Gastrocnemius medialis (tissue), 4 donors: ENCODE measurements around the gene JAG2. TPM values are rescaled to one million over a fixed set of nuclear protein-coding genes. Genes with fewer than 3 reads are reported as not detected.

Experiments used
- ATAC-seq, 2 donors: fragments of 150-250 bp; one replicate each; pipeline ENCODE4 v1.9.1; 2016
- DNase-seq, 2 donors: peaks; one replicate each; pipeline ENCODE4 v3.0.0-alpha.2; 2019
- H3K27ac ChIP-seq, 4 donors: fragments of 200-600 bp; sonication (generic); 1 replicate in 1 of 4; 2 replicates in 3 of 4; pipeline ENCODE4 v1.5.1; 2016 to 2018; ENCODE audit warnings: mild to moderate bottlenecking in 2 of 4, moderate library complexity in 1 of 4
- H3K27me3 ChIP-seq, 3 donors: fragments of 200-600 bp; sonication (generic) in 2 of 3; 1 replicate in 1 of 3; 2 replicates in 2 of 3; pipeline versions ENCODE4 v1.5.1 to v1.6.0; 2016 to 2019; ENCODE audit warnings: mild to moderate bottlenecking in 1 of 3, moderate library complexity in 1 of 3
- H3K36me3 ChIP-seq, 2 donors: fragments of 200-600 bp; sonication (generic) in 1 of 2; one replicate each; pipeline ENCODE4 v1.5.1; 2017 to 2018
- H3K4me1 ChIP-seq, 2 donors: fragments of 200-600 bp; sonication (generic) in 1 of 2; one replicate each; pipeline ENCODE4 v1.5.1; 2016 to 2017; ENCODE audit warnings: mild to moderate bottlenecking in 2 of 2
- H3K4me3 ChIP-seq, 4 donors: fragments of 200-600 bp; sonication (generic) in 3 of 4; 1 replicate in 1 of 4; 2 replicates in 3 of 4; pipeline ENCODE4 v1.5.1; 2016 to 2019; ENCODE audit warnings: mild to moderate bottlenecking in 2 of 4
- H3K9me3 ChIP-seq, 3 donors: fragments of 200-600 bp; sonication (generic) in 2 of 3; 1 replicate in 1 of 3; 2 replicates in 2 of 3; pipeline ENCODE4 v1.5.1; 2016 to 2019
- POLR2A ChIP-seq, 2 donors: fragments of 450-650 bp; IDR thresholded peaks; one replicate each; pipeline ENCODE4 v1.6.1; 2017; ENCODE audit warnings: antibody characterized with exemption in 2 of 2, mild to moderate bottlenecking in 2 of 2, moderate library complexity in 2 of 2
- in situ Hi-C, 4 donors: fragments of 200-750 bp; cut with MboI; loops; one replicate each; pipeline versions ENCODE4 v1.15.0 to v1.8.0; 2017; ENCODE audit warnings: low sequenced_read_pairs in 4 of 4
- intact Hi-C: fragments of 100-400 bp; cut with DNase I; formaldehyde crosslinking; loops from one replicate; pipeline ENCODE4 v1.15.1; 2023; ENCODE audit warnings: low total_unique reads
- total RNA-seq, 4 donors: library from RNA; depleted of rRNA; stranded (reverse); fragments of >200 nt; gene quantifications; one replicate each; pipeline versions ENCODE4 v1.1.0 to v1.2.3, GENCODE V29; 2016
- TF ChIP-seq, protein P1 (sequence below), 5 experiments: fragments of 450-650 bp in 3 of 5; fragments of 200-600 bp in 2 of 5; sonication (generic) in 2 of 5; IDR thresholded peaks in 4 of 5; conservative IDR thresholded peaks in 1 of 5; 1 replicate in 4 of 5; 2 replicates in 1 of 5; pipeline ENCODE4 v1.5.1; 2016 to 2019; ENCODE audit warnings: antibody characterized with exemption in 5 of 5, mild to moderate bottlenecking in 3 of 5, moderate library complexity in 3 of 5

Gene JAG2
- total RNA-seq, 4 donors from 2014 or later, result 8.0 to 17.9 (median 15.7) TPM

GRCh38 chr14:105143451-105144025, 25.0 kb downstream of the JAG2 start:
- ATAC-seq, result no peak
- intact Hi-C loops, result no loop called here
- Histone ChIP-seq H3K9me3 (peaks cover 0 to 5% (median 0%) of the 10 kb centered on the region in 3 donors), H3K36me3 (peaks cover 0 to 80% of the 10 kb centered on the region in 2 donors), H3K4me3 (no peak overlapping the region), H3K4me1 (no peaks in the 10 kb centered on the region), H3K27ac (no peak overlapping the region), H3K27me3 (no peaks in the 10 kb centered on the region)
- DNase-seq, result no peak
- TF ChIP-seq, protein P1, sequence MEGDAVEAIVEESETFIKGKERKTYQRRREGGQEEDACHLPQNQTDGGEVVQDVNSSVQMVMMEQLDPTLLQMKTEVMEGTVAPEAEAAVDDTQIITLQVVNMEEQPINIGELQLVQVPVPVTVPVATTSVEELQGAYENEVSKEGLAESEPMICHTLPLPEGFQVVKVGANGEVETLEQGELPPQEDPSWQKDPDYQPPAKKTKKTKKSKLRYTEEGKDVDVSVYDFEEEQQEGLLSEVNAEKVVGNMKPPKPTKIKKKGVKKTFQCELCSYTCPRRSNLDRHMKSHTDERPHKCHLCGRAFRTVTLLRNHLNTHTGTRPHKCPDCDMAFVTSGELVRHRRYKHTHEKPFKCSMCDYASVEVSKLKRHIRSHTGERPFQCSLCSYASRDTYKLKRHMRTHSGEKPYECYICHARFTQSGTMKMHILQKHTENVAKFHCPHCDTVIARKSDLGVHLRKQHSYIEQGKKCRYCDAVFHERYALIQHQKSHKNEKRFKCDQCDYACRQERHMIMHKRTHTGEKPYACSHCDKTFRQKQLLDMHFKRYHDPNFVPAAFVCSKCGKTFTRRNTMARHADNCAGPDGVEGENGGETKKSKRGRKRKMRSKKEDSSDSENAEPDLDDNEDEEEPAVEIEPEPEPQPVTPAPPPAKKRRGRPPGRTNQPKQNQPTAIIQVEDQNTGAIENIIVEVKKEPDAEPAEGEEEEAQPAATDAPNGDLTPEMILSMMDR (IDR thresholded peaks at IDR 0.05 in 4 of 5, conservative IDR thresholded peaks at IDR 0.05 in 1 of 5), result no peak
- no peak for TF ChIP-seq POLR2A (IDR thresholded peaks at IDR 0.05)
- in situ Hi-C loops, result no loop called here

- no peak for ATAC-seq
- Histone ChIP-seq H3K4me1 (no peaks in the 10 kb centered on the region), H3K9me3 (peaks cover 0 to 5% (median 0%) of the 10 kb centered on the region in 3 donors), H3K36me3 (peaks cover 0 to 73% of the 10 kb centered on the region in 2 donors), H3K27ac (no peak overlapping the region), H3K27me3 (no peaks in the 10 kb centered on the region), H3K4me3 (no peak overlapping the region)
- TF ChIP-seq, protein P1 (IDR thresholded peaks at IDR 0.05 in 4 of 5, conservative IDR thresholded peaks at IDR 0.05 in 1 of 5), result no peak
- no peak for TF ChIP-seq POLR2A (IDR thresholded peaks at IDR 0.05)
- intact Hi-C loops (no loop called here), in situ Hi-C loops (no loop called here)
- no peak for DNase-seq
Observed at GRCh38 chr14:105142651-105143450, 25.7 kb downstream of the JAG2 start.

GRCh38 chr14:105141486-105142281, 26.9 kb downstream of the JAG2 start:
- peaks cover 0 to 5% (median 0%) of the 10 kb centered on the region in 3 donors for H3K9me3 ChIP-seq
- H3K4me1 ChIP-seq, result no peaks in the 10 kb centered on the region
- no peak for TF ChIP-seq POLR2A (IDR thresholded peaks at IDR 0.05)
- TF ChIP-seq, protein P1 (IDR thresholded peaks at IDR 0.05 in 4 of 5, conservative IDR thresholded peaks at IDR 0.05 in 1 of 5), result no peak
- no peak overlapping the region for H3K4me3 ChIP-seq
- ATAC-seq (no peak), DNase-seq (no peak)
- intact Hi-C loops (no loop called here), in situ Hi-C loops (no loop called here)
- H3K27me3 ChIP-seq, result no peaks in the 10 kb centered on the region
- no peak overlapping the region for H3K27ac ChIP-seq
- H3K36me3 ChIP-seq, result peaks cover 0 to 61% of the 10 kb centered on the region in 2 donors

GRCh38 chr14:105141026-105141425, 27.6 kb downstream of the JAG2 start:
- H3K36me3 ChIP-seq, result peaks cover 0 to 55% of the 10 kb centered on the region in 2 donors
- ATAC-seq (no peak), DNase-seq (no peak)
- intact Hi-C loops (no loop called here), in situ Hi-C loops (no loop called here)
- no peak overlapping the region for H3K4me3 ChIP-seq
- H3K27me3 ChIP-seq, result no peaks in the 10 kb centered on the region
- H3K4me1 ChIP-seq, result no peaks in the 10 kb centered on the region
- peaks cover 0 to 5% (median 0%) of the 10 kb centered on the region in 3 donors for H3K9me3 ChIP-seq
- TF ChIP-seq POLR2A (IDR thresholded peaks at IDR 0.05), result no peak
- TF ChIP-seq, protein P1 (IDR thresholded peaks at IDR 0.05 in 4 of 5, conservative IDR thresholded peaks at IDR 0.05 in 1 of 5), result no peak
- no peak overlapping the region for H3K27ac ChIP-seq
